C4-2B (cell line): ENCODE data around the gene HACL1.

Experiments used
- CTCF ChIP-seq: fragments of 450-650 bp; conservative IDR thresholded peaks from 2 replicates; pipeline ENCODE4 v1.5.1; 2017; ENCODE audit warnings: mild to moderate bottlenecking
- ZFX ChIP-seq: fragments of 450-650 bp; IDR thresholded peaks from 2 replicates; pipeline ENCODE4 v1.6.1; 2017

GRCh38 chr3:15579051-15579450, 22.3 kb downstream of the HACL1 start:
- TF ChIP-seq CTCF (no peak), ZFX (no peak)
